SK-N-SH (cell line): ENCODE data around the gene STAM2. TPM values are rescaled to one million over a fixed set of nuclear protein-coding genes. Genes with fewer than 3 reads are reported as not detected.

Experiments
- CTCF ChIA-PET: fragments of 300-600, 350-600 bp; formaldehyde crosslinking; extraction: SDS; loops from one replicate; lab custom pipeline; 2021; lab: Yijun Ruan, JAX
- POLR2A ChIA-PET: fragments of 350-600 bp; sonication (Branson Sonifier 250); formaldehyde crosslinking; extraction: SDS; loops from one replicate; lab custom pipeline; 2020; ENCODE audit warnings: antibody characterized with exemption, inconsistent platforms; lab: Yijun Ruan, JAX
- DNase-seq: peaks from one replicate; pipeline ENCODE4 v3.0.0; 2012
- H2AFZ ChIP-seq: fragments of 200-600 bp; sonication (generic); 2 replicates; pipeline ENCODE4 v1.8.1; 2016; ENCODE audit warnings: antibody characterized with exemption, mild to moderate bottlenecking, low read depth
- H3F3A ChIP-seq: fragments of 200-600 bp; sonication (generic); replicated peaks from 2 replicates; pipeline ENCODE3; 2016; ENCODE audit warnings: antibody characterized with exemption, mild to moderate bottlenecking; ENCODE audit not compliant: insufficient read depth
- H3K27ac ChIP-seq, 2 experiments: fragments of 200-500 bp in 1 of 2; fragments of 200-600 bp in 1 of 2; sonication (Bioruptor generic) in 1 of 2; sonication (generic), shearing (Covaris generic) in 1 of 2; 2 replicates each; pipeline versions ENCODE4 v1.5.1 to v1.6.1; 2014 to 2016; ENCODE audit warnings: low read depth in 2 of 2, inconsistent platforms in 1 of 2, low read length in 1 of 2, mild to moderate bottlenecking in 1 of 2, mixed read lengths in 1 of 2
- H3K27me3 ChIP-seq: fragments of 200-600 bp; sonication (generic), shearing (Covaris generic); 2 replicates; pipeline ENCODE4 v1.6.1; 2016; ENCODE audit warnings: mixed run types; ENCODE audit not compliant: insufficient read depth
- H3K36me3 ChIP-seq, 2 experiments: fragments of 200-500 bp in 1 of 2; fragments of 200-600 bp in 1 of 2; sonication (Bioruptor generic) in 1 of 2; sonication (generic) in 1 of 2; replicated peaks in 1 of 2; 2 replicates each; pipeline versions ENCODE3 to v1.5.1; 2014 to 2016; ENCODE audit warnings: low read length in 1 of 2, mild to moderate bottlenecking in 1 of 2; ENCODE audit not compliant: insufficient read depth in 2 of 2, control insufficient read depth in 1 of 2
- H3K4me1 ChIP-seq, 2 experiments: fragments of 200-500 bp in 1 of 2; fragments of 200-600 bp in 1 of 2; sonication (Bioruptor generic) in 1 of 2; sonication (generic), shearing (Covaris generic) in 1 of 2; 2 replicates each; pipeline versions ENCODE4 v1.5.1 to v1.6.1; 2014 to 2016; ENCODE audit warnings: low read depth in 1 of 2, low read length in 1 of 2, mixed run types in 1 of 2; ENCODE audit not compliant: insufficient read depth in 2 of 2, control insufficient read depth in 1 of 2
- H3K4me2 ChIP-seq: fragments of 200-600 bp; sonication (generic), shearing (Covaris generic); 2 replicates; pipeline ENCODE4 v1.6.1; 2017; ENCODE audit warnings: mixed run types
- H3K4me3 ChIP-seq, 2 experiments: fragments of 200-500 bp in 1 of 2; fragments of 200-600 bp in 1 of 2; sonication (Bioruptor generic) in 1 of 2; sonication (generic), shearing (Covaris generic) in 1 of 2; 2 replicates each; pipeline versions ENCODE4 v1.5.1 to v1.8.1; 2014 to 2016; ENCODE audit warnings: low read depth in 2 of 2, inconsistent platforms in 1 of 2, low read length in 1 of 2, mild to moderate bottlenecking in 1 of 2, mixed read lengths in 1 of 2, moderate library complexity in 1 of 2
- H3K79me2 ChIP-seq: fragments of 200-600 bp; sonication (generic); 2 replicates; pipeline ENCODE4 v1.8.1; 2017; ENCODE audit warnings: mild to moderate bottlenecking; ENCODE audit not compliant: insufficient read depth
- H3K9ac ChIP-seq: fragments of 200-600 bp; sonication (generic); 2 replicates; pipeline ENCODE4 v1.6.1; 2017; ENCODE audit warnings: mixed run types
- H3K9me2 ChIP-seq: fragments of 200-600 bp; sonication (generic); 2 replicates; pipeline ENCODE4 v1.6.1; 2017; ENCODE audit warnings: mixed run types
- H3K9me3 ChIP-seq: fragments of 200-600 bp; sonication (generic); 2 replicates; pipeline ENCODE4 v1.6.1; 2017; ENCODE audit warnings: mixed run types, mild to moderate bottlenecking, moderate library complexity
- H4K20me1 ChIP-seq: fragments of 200-600 bp; sonication (generic); 2 replicates; pipeline ENCODE4 v1.6.1; 2017; ENCODE audit warnings: mild to moderate bottlenecking, mixed run types; ENCODE audit not compliant: insufficient read depth
- EP300 ChIP-seq, 2 experiments: IDR thresholded peaks; 2 replicates each; pipeline versions ENCODE4 v1.4.0 to v1.6.1; 2012; ENCODE audit warnings: borderline replicate concordance in 1 of 2, low read depth in 1 of 2, low read length in 1 of 2
- FOSL2 ChIP-seq: IDR thresholded peaks from 2 replicates; pipeline ENCODE4 v1.4.0; 2012; ENCODE audit warnings: low read depth, mild to moderate bottlenecking, moderate library complexity, borderline replicate concordance
- FOXM1 ChIP-seq: IDR thresholded peaks from 2 replicates; pipeline ENCODE4 v1.4.0; 2012; ENCODE audit warnings: low read depth, mild to moderate bottlenecking
- GABPA ChIP-seq: IDR thresholded peaks from 2 replicates; pipeline ENCODE4 v1.4.0; 2012; ENCODE audit warnings: low read depth, mild to moderate bottlenecking
- GATA2 ChIP-seq: sonication (generic); formaldehyde crosslinking; IDR thresholded peaks from 2 replicates; pipeline ENCODE4 v1.5.0; 2020; ENCODE audit warnings: mild to moderate bottlenecking, missing genetic modification reagents
- JUND ChIP-seq: IDR thresholded peaks from 2 replicates; pipeline ENCODE4 v1.4.0; 2012
- NFIC ChIP-seq: IDR thresholded peaks from 2 replicates; pipeline ENCODE4 v1.4.0; 2012; ENCODE audit warnings: borderline replicate concordance
- PBX3 ChIP-seq: IDR thresholded peaks from 2 replicates; pipeline ENCODE4; 2012
- POLR2AphosphoS5 ChIP-seq: IDR thresholded peaks from 2 replicates; pipeline ENCODE4 v1.6.1; 2012; ENCODE audit warnings: low read depth, low read length
- RCOR1 ChIP-seq: fragments of 150-350 bp; IDR thresholded peaks from 2 replicates; pipeline ENCODE4 v1.6.1; 2017; ENCODE audit warnings: antibody characterized with exemption, low read length
- RFX5 ChIP-seq: IDR thresholded peaks from 2 replicates; pipeline ENCODE4 v1.6.1; 2012; ENCODE audit warnings: mild to moderate bottlenecking, improper control_type of control experiment, low read length
- SIN3A ChIP-seq: IDR thresholded peaks from 2 replicates; pipeline ENCODE4 v1.6.1; 2012; ENCODE audit warnings: low read depth, mild to moderate bottlenecking, low read length, moderate library complexity, borderline replicate concordance
- SMC3 ChIP-seq: IDR thresholded peaks from 2 replicates; pipeline ENCODE4 v1.6.1; 2012; ENCODE audit warnings: low read depth, low read length, improper control_type of control experiment
- TCF12 ChIP-seq: IDR thresholded peaks from 2 replicates; pipeline ENCODE4 v1.4.0; 2012
- USF1 ChIP-seq: IDR thresholded peaks from 2 replicates; pipeline ENCODE4 v1.4.0; 2012; ENCODE audit warnings: low read depth, borderline replicate concordance
- YY1 ChIP-seq: IDR thresholded peaks from 2 replicates; pipeline ENCODE4 v1.4.0; 2012; ENCODE audit warnings: low read depth, mild to moderate bottlenecking
- WGBS: methylation state at CpG from one replicate; pipeline ENCODE4 v1.1.6; 2017; ENCODE audit warnings: low lambda C conversion rate; 5-methylcytosine and 5-hydroxymethylcytosine counted together
- polyA plus RNA-seq, 3 experiments: library from polyadenylated mRNA; depleted of rRNA; stranded (reverse); fragments of >200 nt; gene quantifications; 2 replicates each; pipeline ENCODE4 v1.2.3, GENCODE V29; 2012
- TF ChIP-seq, protein P1 (sequence below): fragments of 150-350 bp; IDR thresholded peaks from 2 replicates; pipeline ENCODE4 v1.6.1; 2016; ENCODE audit warnings: mild to moderate bottlenecking, low read depth, low read length

STAM2 gene
- polyA plus RNA-seq, 1 of the 3 experiments (the other 2 are of a cell fraction) = 6.9 TPM

DNA sequence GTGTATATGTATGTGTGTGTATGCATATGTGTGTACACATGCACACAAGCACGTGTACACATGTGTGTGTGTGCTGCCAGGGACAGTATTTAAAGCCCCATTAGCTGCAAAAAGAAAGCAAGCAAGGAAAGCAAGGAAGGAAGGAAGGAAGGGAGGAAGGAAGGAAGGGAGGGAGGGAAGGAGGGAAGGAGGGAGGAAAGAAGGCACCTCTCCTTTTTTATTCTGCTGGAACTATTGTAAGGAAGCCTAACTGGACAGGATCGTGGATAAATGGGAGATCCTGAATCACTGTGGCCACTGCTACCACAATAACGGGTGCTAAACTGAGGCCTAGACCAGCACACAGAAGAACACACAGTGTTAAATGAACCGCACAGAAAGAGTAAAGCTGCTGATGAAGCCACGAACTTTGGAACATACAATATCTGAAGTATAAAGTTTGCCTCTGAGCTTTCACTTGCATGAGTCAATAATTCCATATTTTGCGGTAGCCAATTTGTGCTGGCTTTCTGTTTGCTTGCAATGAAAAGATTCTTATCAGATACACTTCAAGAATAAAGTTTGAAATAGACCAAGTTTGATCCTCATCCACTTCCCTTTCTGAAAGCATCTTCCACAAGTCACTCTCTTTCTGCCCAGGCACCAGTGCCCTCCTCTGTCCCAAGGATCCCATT is 92.2 kb downstream of the STAM2 start:
- TF ChIP-seq USF1 (no peak), FOSL2 (no peak), TCF12 (no peak), GATA2 (CRISPR knock-in tag) (no peak), EP300 (IDR thresholded peaks at IDR 0.05; ENCODE audit: borderline replicate concordance in 1 of 2, low read depth in 1 of 2, low read length in 1 of 2) (no peak), YY1 (no peak), RFX5 (no peak), PBX3 (no peak), SMC3 (no peak), FOXM1 (no peak), GABPA (no peak)
- TF ChIP-seq, protein P1, sequence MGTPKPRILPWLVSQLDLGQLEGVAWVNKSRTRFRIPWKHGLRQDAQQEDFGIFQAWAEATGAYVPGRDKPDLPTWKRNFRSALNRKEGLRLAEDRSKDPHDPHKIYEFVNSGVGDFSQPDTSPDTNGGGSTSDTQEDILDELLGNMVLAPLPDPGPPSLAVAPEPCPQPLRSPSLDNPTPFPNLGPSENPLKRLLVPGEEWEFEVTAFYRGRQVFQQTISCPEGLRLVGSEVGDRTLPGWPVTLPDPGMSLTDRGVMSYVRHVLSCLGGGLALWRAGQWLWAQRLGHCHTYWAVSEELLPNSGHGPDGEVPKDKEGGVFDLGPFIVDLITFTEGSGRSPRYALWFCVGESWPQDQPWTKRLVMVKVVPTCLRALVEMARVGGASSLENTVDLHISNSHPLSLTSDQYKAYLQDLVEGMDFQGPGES = no peak
- ChIA-PET CTCF (interaction anchor here (1.3 to 3.2 kb wide), 2 partner anchors 11 to 58 kb away, joined by 3 to 8 read pairs; no protein-coding TSS in a partner anchor), POLR2A (no interaction called here)

GRCh38 chr2:152078662-152079061 is 96.9 kb downstream of the STAM2 start:
- Histone ChIP-seq H3K27me3 (no peaks in the 10 kb centered on the region), H3K9ac (no peak overlapping the region), H3K4me3 (no peak overlapping the region), H3K4me1 (no peaks in the 10 kb centered on the region), H3K27ac (no peak overlapping the region), H3K36me3 (no peaks in the 10 kb centered on the region), H2AFZ (no peak overlapping the region), H4K20me1 (no peaks in the 10 kb centered on the region), H3K9me2 (no peaks in the 10 kb centered on the region), H3K4me2 (no peak overlapping the region), H3F3A (no peaks in the 10 kb centered on the region), H3K9me3 (no peaks in the 10 kb centered on the region), H3K79me2 (no peaks in the 10 kb centered on the region)
- 44% methylated on average over 2 of the region's 2 CpGs for WGBS
- no peak for DNase-seq
- CTCF ChIA-PET = interaction anchor here (1.1 to 2.3 kb wide), 3 partner anchors 30 to 53 kb away, joined by 3 to 6 read pairs (median 5); no protein-coding TSS in a partner anchor
- POLR2A ChIA-PET = no interaction called here
- TF ChIP-seq JUND = no peak
- TF ChIP-seq SIN3A = no peak
- TF ChIP-seq SMC3 = no peak
- no peak for TF ChIP-seq POLR2AphosphoS5
- TF ChIP-seq RCOR1 = no peak
- TF ChIP-seq EP300 (IDR thresholded peaks at IDR 0.05; ENCODE audit: borderline replicate concordance in 1 of 2, low read depth in 1 of 2, low read length in 1 of 2) = no peak
- TF ChIP-seq NFIC = no peak

More for the DNA sequence above, 92.2 kb downstream of the STAM2 start:
- no peak overlapping the region for H3K4me3 ChIP-seq
- H3K4me2 ChIP-seq = no peak overlapping the region
- H3K9ac ChIP-seq = no peak overlapping the region
- no peaks in the 10 kb centered on the region; the same call in 1 of the 2 replicates for H3K27me3 ChIP-seq
- no peaks in the 10 kb centered on the region; a peak in 1 of 4 replicates for H3K4me1 ChIP-seq
- H3K27ac ChIP-seq = no peak overlapping the region
- WGBS = 64% methylated on average over 6 of the region's 6 CpGs
- H3K79me2 ChIP-seq = no peaks in the 10 kb centered on the region
- no peaks in the 10 kb centered on the region for H3F3A ChIP-seq
- no peaks in the 10 kb centered on the region for H4K20me1 ChIP-seq
- no peaks in the 10 kb centered on the region for H3K9me3 ChIP-seq
- H2AFZ ChIP-seq = no peak overlapping the region
- DNase-seq = no peak
- H3K9me2 ChIP-seq = no peaks in the 10 kb centered on the region
- H3K36me3 ChIP-seq = no peaks in the 10 kb centered on the region
